H1 (cell line): ENCODE measurements around the gene DCLRE1B. TPM values are rescaled to one million over a fixed set of nuclear protein-coding genes. Genes with fewer than 3 reads are reported as not detected.

Experiments
- BCL11A ChIP-seq, 2 experiments: IDR thresholded peaks; one replicate each; pipeline ENCODE4 v1.6.1; 2011; ENCODE audit warnings: low read depth in 2 of 2, low read length in 2 of 2, mild to moderate bottlenecking in 2 of 2
- CREB1 ChIP-seq: IDR thresholded peaks from 2 replicates; pipeline ENCODE4 v1.6.1; 2012; ENCODE audit warnings: inconsistent platforms
- JUND ChIP-seq: IDR thresholded peaks from 2 replicates; pipeline ENCODE4 v1.6.1; 2011; ENCODE audit warnings: mild to moderate bottlenecking, improper control_type of control experiment, low read length
- POLR2AphosphoS5 ChIP-seq: IDR thresholded peaks from 2 replicates; pipeline ENCODE4 v1.6.1; 2011; ENCODE audit warnings: low read depth, low read length
- RFX5 ChIP-seq: IDR thresholded peaks from 2 replicates; pipeline ENCODE4 v1.6.1; 2011; ENCODE audit warnings: low read depth, low read length, improper control_type of control experiment, borderline replicate concordance
- SUZ12 ChIP-seq: fragments of 200-600 bp; sonication (generic); IDR thresholded peaks from 2 replicates; pipeline ENCODE4 v1.6.1; 2012; ENCODE audit warnings: mild to moderate bottlenecking, inconsistent platforms, low read length, moderate library complexity, mixed read lengths
- TEAD4 ChIP-seq: IDR thresholded peaks from 2 replicates; pipeline ENCODE4 v1.6.1; 2012; ENCODE audit warnings: low read depth, low read length, inconsistent platforms, mixed read lengths
- YY1 ChIP-seq: IDR thresholded peaks from 2 replicates; pipeline ENCODE4 v1.6.1; 2011; ENCODE audit warnings: low read depth, mild to moderate bottlenecking, low read length
- polyA plus RNA-seq, 7 experiments: library from polyadenylated mRNA; depleted of rRNA in 3 of 7; stranded (reverse) in 5 of 7; unstranded in 2 of 7; fragments of >200 nt in 5 of 7; fragments of 200-250 nt in 2 of 7; gene quantifications; 1 replicate in 5 of 7; 2 replicates in 1 of 7; 4 replicates in 1 of 7; pipeline versions ENCODE4 v1.2.1 to v1.2.3, GENCODE V29; 2011 to 2013; ENCODE audit warnings: missing spikeins in 2 of 7, mixed read lengths in 2 of 7
- total RNA-seq: library from RNA; stranded (reverse); fragmentation: NEBNext Ultra II Directional; extraction: Animal tissue kit (Norgen Biotek cat#: 25700); gene quantifications from 2 replicates; pipeline ENCODE4 v1.2.1, GENCODE V29; 2021
- TF ChIP-seq, protein P1 (sequence below): IDR thresholded peaks from 2 replicates; pipeline ENCODE4 v1.6.1; 2012; ENCODE audit warnings: inconsistent platforms
- TF ChIP-seq, protein P2 (sequence below): fragments of 300-600 bp; sonication (generic); IDR thresholded peaks from 2 replicates; pipeline ENCODE4 v1.7.1; 2012; ENCODE audit warnings: low read length, moderate library complexity, mild to moderate bottlenecking, inconsistent platforms; ENCODE audit not compliant: insufficient replicate concordance

Gene DCLRE1B
- total and polyA plus RNA-seq, 2 of the 8 experiments (the other 6 are each of a cell fraction or from before 2014, with no cell fraction given): 5.5 to 11.0 TPM

DNA sequence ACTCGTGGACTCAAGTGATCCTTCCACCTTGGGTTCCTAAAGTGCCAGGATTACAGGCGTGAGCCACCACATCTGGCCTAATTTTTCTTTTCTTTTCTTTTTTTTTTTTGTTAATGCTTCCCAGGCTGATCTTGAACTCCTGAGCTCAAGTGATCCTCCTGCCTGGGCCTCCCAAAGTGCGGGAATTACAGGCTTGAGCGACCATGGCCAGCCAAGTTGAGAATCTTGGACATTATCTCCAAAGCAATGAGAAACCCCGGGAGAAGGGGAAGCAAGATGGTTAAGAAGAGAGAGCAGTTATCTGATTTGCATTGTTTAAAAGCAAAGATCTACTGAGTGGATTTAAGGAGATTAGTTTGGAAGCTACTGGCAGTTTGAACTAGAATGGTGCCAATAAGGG lies 33.1 kb downstream of the DCLRE1B start (continued):
- TF ChIP-seq POLR2AphosphoS5: no peak
- TF ChIP-seq SUZ12: no peak
- TF ChIP-seq CREB1: no peak
- no peak for TF ChIP-seq TEAD4
- TF ChIP-seq BCL11A (IDR thresholded peaks at IDR 0.05; ENCODE audit: low read depth in 2 of 2, low read length in 2 of 2): no peak
- TF ChIP-seq, protein P1, sequence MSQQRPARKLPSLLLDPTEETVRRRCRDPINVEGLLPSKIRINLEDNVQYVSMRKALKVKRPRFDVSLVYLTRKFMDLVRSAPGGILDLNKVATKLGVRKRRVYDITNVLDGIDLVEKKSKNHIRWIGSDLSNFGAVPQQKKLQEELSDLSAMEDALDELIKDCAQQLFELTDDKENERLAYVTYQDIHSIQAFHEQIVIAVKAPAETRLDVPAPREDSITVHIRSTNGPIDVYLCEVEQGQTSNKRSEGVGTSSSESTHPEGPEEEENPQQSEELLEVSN: no peak
- TF ChIP-seq YY1: no peak
- TF ChIP-seq, protein P2, sequence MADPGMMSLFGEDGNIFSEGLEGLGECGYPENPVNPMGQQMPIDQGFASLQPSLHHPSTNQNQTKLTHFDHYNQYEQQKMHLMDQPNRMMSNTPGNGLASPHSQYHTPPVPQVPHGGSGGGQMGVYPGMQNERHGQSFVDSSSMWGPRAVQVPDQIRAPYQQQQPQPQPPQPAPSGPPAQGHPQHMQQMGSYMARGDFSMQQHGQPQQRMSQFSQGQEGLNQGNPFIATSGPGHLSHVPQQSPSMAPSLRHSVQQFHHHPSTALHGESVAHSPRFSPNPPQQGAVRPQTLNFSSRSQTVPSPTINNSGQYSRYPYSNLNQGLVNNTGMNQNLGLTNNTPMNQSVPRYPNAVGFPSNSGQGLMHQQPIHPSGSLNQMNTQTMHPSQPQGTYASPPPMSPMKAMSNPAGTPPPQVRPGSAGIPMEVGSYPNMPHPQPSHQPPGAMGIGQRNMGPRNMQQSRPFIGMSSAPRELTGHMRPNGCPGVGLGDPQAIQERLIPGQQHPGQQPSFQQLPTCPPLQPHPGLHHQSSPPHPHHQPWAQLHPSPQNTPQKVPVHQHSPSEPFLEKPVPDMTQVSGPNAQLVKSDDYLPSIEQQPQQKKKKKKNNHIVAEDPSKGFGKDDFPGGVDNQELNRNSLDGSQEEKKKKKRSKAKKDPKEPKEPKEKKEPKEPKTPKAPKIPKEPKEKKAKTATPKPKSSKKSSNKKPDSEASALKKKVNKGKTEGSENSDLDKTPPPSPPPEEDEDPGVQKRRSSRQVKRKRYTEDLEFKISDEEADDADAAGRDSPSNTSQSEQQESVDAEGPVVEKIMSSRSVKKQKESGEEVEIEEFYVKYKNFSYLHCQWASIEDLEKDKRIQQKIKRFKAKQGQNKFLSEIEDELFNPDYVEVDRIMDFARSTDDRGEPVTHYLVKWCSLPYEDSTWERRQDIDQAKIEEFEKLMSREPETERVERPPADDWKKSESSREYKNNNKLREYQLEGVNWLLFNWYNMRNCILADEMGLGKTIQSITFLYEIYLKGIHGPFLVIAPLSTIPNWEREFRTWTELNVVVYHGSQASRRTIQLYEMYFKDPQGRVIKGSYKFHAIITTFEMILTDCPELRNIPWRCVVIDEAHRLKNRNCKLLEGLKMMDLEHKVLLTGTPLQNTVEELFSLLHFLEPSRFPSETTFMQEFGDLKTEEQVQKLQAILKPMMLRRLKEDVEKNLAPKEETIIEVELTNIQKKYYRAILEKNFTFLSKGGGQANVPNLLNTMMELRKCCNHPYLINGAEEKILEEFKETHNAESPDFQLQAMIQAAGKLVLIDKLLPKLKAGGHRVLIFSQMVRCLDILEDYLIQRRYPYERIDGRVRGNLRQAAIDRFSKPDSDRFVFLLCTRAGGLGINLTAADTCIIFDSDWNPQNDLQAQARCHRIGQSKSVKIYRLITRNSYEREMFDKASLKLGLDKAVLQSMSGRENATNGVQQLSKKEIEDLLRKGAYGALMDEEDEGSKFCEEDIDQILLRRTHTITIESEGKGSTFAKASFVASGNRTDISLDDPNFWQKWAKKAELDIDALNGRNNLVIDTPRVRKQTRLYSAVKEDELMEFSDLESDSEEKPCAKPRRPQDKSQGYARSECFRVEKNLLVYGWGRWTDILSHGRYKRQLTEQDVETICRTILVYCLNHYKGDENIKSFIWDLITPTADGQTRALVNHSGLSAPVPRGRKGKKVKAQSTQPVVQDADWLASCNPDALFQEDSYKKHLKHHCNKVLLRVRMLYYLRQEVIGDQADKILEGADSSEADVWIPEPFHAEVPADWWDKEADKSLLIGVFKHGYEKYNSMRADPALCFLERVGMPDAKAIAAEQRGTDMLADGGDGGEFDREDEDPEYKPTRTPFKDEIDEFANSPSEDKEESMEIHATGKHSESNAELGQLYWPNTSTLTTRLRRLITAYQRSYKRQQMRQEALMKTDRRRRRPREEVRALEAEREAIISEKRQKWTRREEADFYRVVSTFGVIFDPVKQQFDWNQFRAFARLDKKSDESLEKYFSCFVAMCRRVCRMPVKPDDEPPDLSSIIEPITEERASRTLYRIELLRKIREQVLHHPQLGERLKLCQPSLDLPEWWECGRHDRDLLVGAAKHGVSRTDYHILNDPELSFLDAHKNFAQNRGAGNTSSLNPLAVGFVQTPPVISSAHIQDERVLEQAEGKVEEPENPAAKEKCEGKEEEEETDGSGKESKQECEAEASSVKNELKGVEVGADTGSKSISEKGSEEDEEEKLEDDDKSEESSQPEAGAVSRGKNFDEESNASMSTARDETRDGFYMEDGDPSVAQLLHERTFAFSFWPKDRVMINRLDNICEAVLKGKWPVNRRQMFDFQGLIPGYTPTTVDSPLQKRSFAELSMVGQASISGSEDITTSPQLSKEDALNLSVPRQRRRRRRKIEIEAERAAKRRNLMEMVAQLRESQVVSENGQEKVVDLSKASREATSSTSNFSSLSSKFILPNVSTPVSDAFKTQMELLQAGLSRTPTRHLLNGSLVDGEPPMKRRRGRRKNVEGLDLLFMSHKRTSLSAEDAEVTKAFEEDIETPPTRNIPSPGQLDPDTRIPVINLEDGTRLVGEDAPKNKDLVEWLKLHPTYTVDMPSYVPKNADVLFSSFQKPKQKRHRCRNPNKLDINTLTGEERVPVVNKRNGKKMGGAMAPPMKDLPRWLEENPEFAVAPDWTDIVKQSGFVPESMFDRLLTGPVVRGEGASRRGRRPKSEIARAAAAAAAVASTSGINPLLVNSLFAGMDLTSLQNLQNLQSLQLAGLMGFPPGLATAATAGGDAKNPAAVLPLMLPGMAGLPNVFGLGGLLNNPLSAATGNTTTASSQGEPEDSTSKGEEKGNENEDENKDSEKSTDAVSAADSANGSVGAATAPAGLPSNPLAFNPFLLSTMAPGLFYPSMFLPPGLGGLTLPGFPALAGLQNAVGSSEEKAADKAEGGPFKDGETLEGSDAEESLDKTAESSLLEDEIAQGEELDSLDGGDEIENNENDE: no peak
- TF ChIP-seq RFX5: no peak
- TF ChIP-seq JUND: no peak
